Stimulated activated CD8-positive, alpha-beta memory T cell treated with anti-CD3 and anti-CD28 coated beads, Interleukin-15, amount 100 ng/mL, for 1 hour (primary cell): ENCODE measurements around the gene AK4.

Source experiments
- DNase-seq: peaks from one replicate; pipeline ENCODE4 v3.0.0-alpha.2; 2020; ENCODE audit warnings: low read depth

The AK4 gene

DNA sequence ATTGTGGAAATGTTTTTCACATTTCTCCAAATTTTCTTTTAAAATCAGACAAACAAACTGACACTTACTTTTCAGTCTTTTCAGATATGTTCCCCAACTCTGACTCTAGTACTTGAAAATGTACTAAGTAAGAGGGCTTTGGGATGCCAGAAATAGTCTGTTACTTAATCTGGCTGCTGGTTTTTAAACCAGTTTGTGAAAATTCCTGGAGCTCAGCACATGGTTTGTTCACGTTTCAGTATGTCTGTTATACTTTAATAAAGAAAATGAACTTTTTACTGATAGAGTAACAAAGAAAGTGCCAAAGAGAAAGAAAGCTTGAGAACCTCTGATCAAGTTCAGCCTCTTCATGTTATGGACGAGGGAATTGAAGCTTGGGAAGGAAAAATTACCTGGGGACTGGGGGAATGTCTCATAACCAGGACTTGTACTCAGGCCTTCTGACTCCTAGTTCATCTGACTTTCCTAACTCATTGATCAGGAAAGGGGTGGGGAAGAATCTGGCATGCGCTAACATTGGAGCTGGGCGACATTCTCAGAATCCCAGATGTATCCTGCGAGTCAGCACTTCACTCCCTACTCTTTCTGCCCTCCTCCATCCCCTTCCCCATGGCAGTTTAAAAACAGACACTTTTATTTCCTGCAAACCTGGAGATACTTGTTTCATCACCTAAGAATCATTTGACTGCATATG lies 130.5 kb downstream of the AK4 start:
- DNase-seq = no peak

DNA sequence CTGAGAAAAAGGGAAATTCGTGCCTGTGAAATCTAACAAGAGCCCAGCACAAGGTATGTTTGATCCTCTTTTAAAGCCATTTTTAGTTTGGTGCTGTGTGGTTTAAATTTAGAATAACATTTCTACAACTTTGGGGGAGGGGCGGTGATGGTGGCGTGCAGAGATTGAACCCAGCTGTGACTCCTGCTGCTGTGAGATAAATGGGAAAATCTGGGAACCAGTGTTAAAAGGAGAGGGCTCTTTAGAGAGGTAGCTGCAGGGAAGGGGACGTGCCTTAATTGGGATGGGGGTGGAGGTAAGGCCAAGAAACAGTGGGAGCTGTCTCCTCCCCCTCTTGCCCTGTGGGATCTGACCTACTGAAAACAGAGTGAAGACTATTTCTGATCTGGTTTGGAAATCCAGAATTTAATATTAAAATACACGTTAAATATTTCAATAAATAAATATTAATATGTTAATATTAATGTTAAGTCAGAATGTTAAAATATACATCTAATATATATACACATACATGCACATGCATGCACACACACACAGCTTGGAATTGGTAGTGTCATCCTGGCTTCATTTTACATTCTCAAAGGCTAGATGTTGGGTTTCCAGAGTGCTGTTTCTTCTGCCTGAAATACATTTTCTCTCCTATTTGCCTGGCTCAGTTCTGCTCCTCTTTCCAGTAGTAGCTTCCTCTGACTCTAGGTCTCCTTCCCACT lies 131.2 kb downstream of the AK4 start:
- DNase-seq = no peak
